HEK293T (cell line): ENCODE results near the gene PEX14.

Experiments used
- BHLHE40 ChIP-seq: fragments of 450-650 bp; IDR thresholded peaks from 2 replicates; pipeline ENCODE4 v1.6.1; 2016; ENCODE audit warnings: mild to moderate bottlenecking, moderate library complexity, borderline replicate concordance
- FOXA1 ChIP-seq: fragments of 450-650 bp; IDR thresholded peaks from 2 replicates; pipeline ENCODE4 v1.6.1; 2016; ENCODE audit warnings: mild to moderate bottlenecking
- FOXM1 ChIP-seq: fragments of 450-650 bp; IDR thresholded peaks from 2 replicates; pipeline ENCODE4 v1.6.1; 2017; ENCODE audit warnings: mild to moderate bottlenecking, borderline replicate concordance
- PKNOX1 ChIP-seq: fragments of 450-650 bp; IDR thresholded peaks from 2 replicates; pipeline ENCODE4 v1.6.1; 2016
- SUZ12 ChIP-seq: fragments of 450-650 bp; IDR thresholded peaks from 2 replicates; pipeline ENCODE4 v1.6.1; 2016; ENCODE audit warnings: mild to moderate bottlenecking
- TARDBP ChIP-seq: fragments of 450-650 bp; IDR thresholded peaks from 2 replicates; pipeline ENCODE4 v1.6.1; 2016
- ZNF384 ChIP-seq: fragments of 450-650 bp; IDR thresholded peaks from 2 replicates; pipeline ENCODE4 v1.6.1; 2016

- TF ChIP-seq TARDBP (no peak), PKNOX1 (no peak), BHLHE40 (no peak), FOXA1 (no peak), FOXM1 (no peak), SUZ12 (no peak), ZNF384 (no peak)
Observed at GRCh38 chr1:10602936-10603335, 128.2 kb downstream of the PEX14 start.
